H9 (cell line): ENCODE results near the gene CDH13. TPM values are rescaled to one million over a fixed set of nuclear protein-coding genes. Genes with fewer than 3 reads are reported as not detected.

Experiments used
- DNase-seq: peaks from one replicate; pipeline ENCODE4 v3.0.0-alpha.2; 2017
- H2AFZ ChIP-seq: one replicate; pipeline ENCODE4 v1.6.1; 2013; ENCODE audit warnings: mild to moderate bottlenecking, low read length, control low read depth, moderate library complexity
- H2AK5ac ChIP-seq: 2 replicates; pipeline ENCODE4 v1.6.1; 2013; ENCODE audit warnings: low read length, control low read depth, mixed read lengths; ENCODE audit not compliant: insufficient read length
- H2BK120ac ChIP-seq: one replicate; pipeline ENCODE4 v1.6.1; 2013; ENCODE audit warnings: low read depth, mild to moderate bottlenecking, low read length, control low read depth, inconsistent platforms; ENCODE audit not compliant: poor library complexity, severe bottlenecking
- H2BK12ac ChIP-seq: 2 replicates; pipeline ENCODE4 v1.6.1; 2013; ENCODE audit warnings: low read length, control low read depth, mixed read lengths, low read depth; ENCODE audit not compliant: insufficient read length
- H2BK15ac ChIP-seq: 2 replicates; pipeline ENCODE4 v1.6.1; 2013; ENCODE audit warnings: low read depth, low read length, control low read depth
- H2BK20ac ChIP-seq: one replicate; pipeline ENCODE4 v1.6.1; 2013; ENCODE audit warnings: low read depth, mild to moderate bottlenecking, low read length, control low read depth, inconsistent platforms; ENCODE audit not compliant: poor library complexity, severe bottlenecking
- H2BK5ac ChIP-seq: 2 replicates; pipeline ENCODE4 v1.6.1; 2013; ENCODE audit warnings: low read length, control low read depth, mixed read lengths; ENCODE audit not compliant: insufficient read length
- H3K14ac ChIP-seq: 2 replicates; pipeline ENCODE4 v1.6.1; 2013; ENCODE audit warnings: low read length, control low read depth; ENCODE audit not compliant: insufficient read depth
- H3K18ac ChIP-seq: 2 replicates; pipeline ENCODE4 v1.6.1; 2013; ENCODE audit warnings: low read depth, mild to moderate bottlenecking, mixed read lengths, low read length, control low read depth; ENCODE audit not compliant: insufficient read length
- H3K23ac ChIP-seq: 2 replicates; pipeline ENCODE4 v1.6.1; 2013; ENCODE audit warnings: low read length, control low read depth, mixed read lengths, low read depth; ENCODE audit not compliant: insufficient read length
- H3K23me2 ChIP-seq: 2 replicates; pipeline ENCODE4 v1.6.1; 2013; ENCODE audit warnings: low read depth, mild to moderate bottlenecking, mixed read lengths, low read length, control low read depth; ENCODE audit not compliant: insufficient read length, poor library complexity, severe bottlenecking
- H3K27ac ChIP-seq: 2 replicates; pipeline ENCODE4 v1.5.1; 2013; ENCODE audit warnings: low read length, control low read depth, mixed read lengths, low read depth; ENCODE audit not compliant: insufficient read length
- H3K27me3 ChIP-seq: 2 replicates; pipeline ENCODE4 v1.6.1; 2013; ENCODE audit warnings: low read length, control low read depth, inconsistent platforms; ENCODE audit not compliant: insufficient read depth
- H3K4ac ChIP-seq: 2 replicates; pipeline ENCODE4 v1.6.1; 2013; ENCODE audit warnings: low read depth, mild to moderate bottlenecking, control low read depth, inconsistent platforms, low read length, moderate library complexity
- H3K4me1 ChIP-seq: 2 replicates; pipeline ENCODE4 v1.6.1; 2013; ENCODE audit warnings: low read length, control low read depth, inconsistent platforms; ENCODE audit not compliant: insufficient read depth
- H3K4me2 ChIP-seq: 2 replicates; pipeline ENCODE4 v1.6.1; 2013; ENCODE audit warnings: low read length, control low read depth, mixed read lengths; ENCODE audit not compliant: insufficient read length, insufficient read depth
- H3K56ac ChIP-seq: 2 replicates; pipeline ENCODE4 v1.6.1; 2013; ENCODE audit warnings: low read depth, mild to moderate bottlenecking, mixed read lengths, low read length, control low read depth; ENCODE audit not compliant: insufficient read length
- H3K79me1 ChIP-seq: 2 replicates; pipeline ENCODE4 v1.6.1; 2013; ENCODE audit warnings: low read depth, mild to moderate bottlenecking, moderate library complexity, low read length, control low read depth, inconsistent platforms; ENCODE audit not compliant: insufficient read depth, poor library complexity, severe bottlenecking
- H3K79me2 ChIP-seq: 2 replicates; pipeline ENCODE4 v1.6.1; 2013; ENCODE audit warnings: low read length, control low read depth, inconsistent platforms; ENCODE audit not compliant: insufficient read depth
- H3K9ac ChIP-seq: 2 replicates; pipeline ENCODE4 v1.6.1; 2013; ENCODE audit warnings: low read length, control low read depth, mixed read lengths; ENCODE audit not compliant: insufficient read length; ENCODE audit errors: extremely low read depth
- H3K9me3 ChIP-seq: one replicate; pipeline ENCODE4 v1.6.1; 2013; ENCODE audit warnings: low read depth, low read length, inconsistent platforms; ENCODE audit not compliant: control insufficient read depth
- H3T11ph ChIP-seq: one replicate; pipeline ENCODE4 v1.6.1; 2013; ENCODE audit warnings: mild to moderate bottlenecking, low read length, control low read depth, inconsistent platforms
- H4K20me1 ChIP-seq: one replicate; pipeline ENCODE4 v1.6.1; 2013; ENCODE audit not compliant: control insufficient read depth, insufficient read length, insufficient read depth
- H4K5ac ChIP-seq: 2 replicates; pipeline ENCODE4 v1.6.1; 2013; ENCODE audit warnings: low read depth, mild to moderate bottlenecking, mixed read lengths, low read length, control low read depth; ENCODE audit not compliant: insufficient read length
- H4K8ac ChIP-seq: replicated peaks from 2 replicates; pipeline ENCODE4 v1.6.1; 2013; ENCODE audit warnings: low read length, control low read depth, mixed read lengths, low read depth; ENCODE audit not compliant: insufficient read length
- H4K91ac ChIP-seq: 2 replicates; pipeline ENCODE4 v1.6.1; 2013; ENCODE audit warnings: low read depth, mild to moderate bottlenecking, moderate library complexity, mixed read lengths, low read length, control low read depth; ENCODE audit not compliant: insufficient read length
- H3K27ac Mint-ChIP-seq, 3 experiments: 2 replicates in 2 of 3; 3 replicates in 1 of 3; pipeline ENCODE4 v1.8.0; 2020 to 2021; ENCODE audit warnings: mixed read lengths in 3 of 3, mild to moderate bottlenecking in 1 of 3, moderate library complexity in 1 of 3
- H3K27me3 Mint-ChIP-seq: 2 replicates; pipeline ENCODE4 v1.8.0; 2021; ENCODE audit warnings: low read depth, mild to moderate bottlenecking, moderate library complexity, mixed read lengths
- H3K36me3 Mint-ChIP-seq, 3 experiments: 2 replicates in 2 of 3; 3 replicates in 1 of 3; pipeline ENCODE4 v1.8.0; 2020 to 2021; ENCODE audit warnings: low read depth in 3 of 3, mixed read lengths in 3 of 3; ENCODE audit not compliant: insufficient read depth in 1 of 3
- H3K4me1 Mint-ChIP-seq, 2 experiments: 2 replicates each; pipeline ENCODE4 v1.8.0; 2020; ENCODE audit warnings: mixed read lengths in 2 of 2
- H3K4me3 Mint-ChIP-seq, 2 experiments: 2 replicates in 1 of 2; 3 replicates in 1 of 2; pipeline ENCODE4 v1.8.0; 2020 to 2021; ENCODE audit warnings: mild to moderate bottlenecking in 2 of 2, mixed read lengths in 2 of 2, moderate library complexity in 1 of 2
- H3K9me3 Mint-ChIP-seq, 2 experiments: 2 replicates in 1 of 2; 3 replicates in 1 of 2; pipeline ENCODE4 v1.8.0; 2020; ENCODE audit warnings: mild to moderate bottlenecking in 2 of 2, mixed read lengths in 2 of 2, moderate library complexity in 1 of 2
- WGBS: extraction: QIAGEN DNeasy Blood & Tissue Kit; methylation state at CpG from one replicate; pipeline ENCODE4 v1.1.7; 2013; ENCODE audit warnings: missing lambda C conversion rate, low lambda C conversion rate, mixed read lengths; ENCODE audit not compliant: insufficient read length; ENCODE audit errors: extremely low coverage; 5-methylcytosine and 5-hydroxymethylcytosine counted together
- total RNA-seq: library from RNA; stranded (reverse); gene quantifications from 2 replicates; pipeline ENCODE4 v1.2.1, GENCODE V29; 2021
- TF ChIP-seq, protein P1 (sequence below): fragments of 200-600 bp; sonication (generic); conservative IDR thresholded peaks from 3 replicates; pipeline ENCODE4 v1.8.0; 2021; ENCODE audit warnings: antibody characterized with exemption, mild to moderate bottlenecking

Gene CDH13
- total RNA-seq, 1 experiment from 2014 or later = 1.5 TPM

DNA sequence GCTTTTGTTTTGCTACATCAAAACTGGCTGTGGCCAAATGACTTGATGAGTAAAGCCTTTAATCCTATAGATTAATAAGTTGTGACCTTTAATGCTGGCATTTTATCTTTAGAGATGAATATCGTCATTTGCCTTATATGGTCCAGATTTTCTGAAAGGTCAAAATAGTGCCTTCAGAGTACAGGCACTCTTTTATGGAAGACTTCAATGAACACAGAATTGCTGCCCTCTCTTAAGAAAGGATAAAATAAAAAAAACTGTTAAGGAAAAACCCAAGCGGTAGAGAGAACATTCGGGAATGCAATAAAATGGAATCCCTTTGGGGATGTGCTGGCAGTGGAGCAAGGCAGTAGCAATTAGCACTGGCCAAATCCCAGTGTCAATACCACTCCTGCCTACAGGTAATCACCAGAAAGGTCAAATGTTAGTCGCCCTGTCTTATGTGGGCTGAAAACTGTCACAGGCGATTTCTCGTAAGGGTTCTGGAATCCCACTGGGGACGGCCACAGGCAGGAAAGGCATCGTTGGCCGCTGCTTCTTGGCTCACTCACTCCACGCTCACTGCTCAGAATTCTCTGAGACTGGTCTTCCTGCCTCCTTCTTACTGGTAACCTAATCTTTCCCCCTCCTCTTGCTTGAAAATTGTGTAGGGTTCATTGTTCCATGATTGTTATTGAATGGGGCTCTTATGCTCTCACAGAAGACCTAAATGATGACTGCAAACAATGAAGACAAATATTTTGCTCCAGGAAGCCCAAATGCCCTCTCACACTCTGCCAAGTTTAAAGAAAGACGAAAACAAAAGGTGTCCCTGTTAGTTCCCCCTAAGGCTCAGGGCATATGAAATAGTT lies 1135.6 kb downstream of the CDH13 start:
- Mint-ChIP-seq H3K36me3 (no peaks in the 10 kb centered on the region; a peak in 3 of 7 replicates), H3K4me1 (peaks cover 7 to 10% of the 10 kb centered on the region in 2 experiments)
- no peak overlapping the region for H4K91ac ChIP-seq

More for the DNA sequence above, 1135.6 kb downstream of the CDH13 start:
- no peak overlapping the region for H2BK5ac ChIP-seq
- H3K56ac ChIP-seq = no peak overlapping the region
- H3K27me3 Mint-ChIP-seq = no peaks in the 10 kb centered on the region
- no peak overlapping the region for H3K4ac ChIP-seq
- no peak overlapping the region for H3T11ph ChIP-seq
- no peak for DNase-seq
- no peaks in the 10 kb centered on the region for H4K20me1 ChIP-seq
- H3K9ac ChIP-seq = no peak overlapping the region
- no peak overlapping the region for H3K18ac ChIP-seq
- H2AK5ac ChIP-seq = no peak overlapping the region
- no peak overlapping the region for H4K8ac ChIP-seq
- no peaks in the 10 kb centered on the region for H3K23me2 ChIP-seq
- no peaks in the 10 kb centered on the region for H3K79me2 ChIP-seq
- TF ChIP-seq, protein P1, sequence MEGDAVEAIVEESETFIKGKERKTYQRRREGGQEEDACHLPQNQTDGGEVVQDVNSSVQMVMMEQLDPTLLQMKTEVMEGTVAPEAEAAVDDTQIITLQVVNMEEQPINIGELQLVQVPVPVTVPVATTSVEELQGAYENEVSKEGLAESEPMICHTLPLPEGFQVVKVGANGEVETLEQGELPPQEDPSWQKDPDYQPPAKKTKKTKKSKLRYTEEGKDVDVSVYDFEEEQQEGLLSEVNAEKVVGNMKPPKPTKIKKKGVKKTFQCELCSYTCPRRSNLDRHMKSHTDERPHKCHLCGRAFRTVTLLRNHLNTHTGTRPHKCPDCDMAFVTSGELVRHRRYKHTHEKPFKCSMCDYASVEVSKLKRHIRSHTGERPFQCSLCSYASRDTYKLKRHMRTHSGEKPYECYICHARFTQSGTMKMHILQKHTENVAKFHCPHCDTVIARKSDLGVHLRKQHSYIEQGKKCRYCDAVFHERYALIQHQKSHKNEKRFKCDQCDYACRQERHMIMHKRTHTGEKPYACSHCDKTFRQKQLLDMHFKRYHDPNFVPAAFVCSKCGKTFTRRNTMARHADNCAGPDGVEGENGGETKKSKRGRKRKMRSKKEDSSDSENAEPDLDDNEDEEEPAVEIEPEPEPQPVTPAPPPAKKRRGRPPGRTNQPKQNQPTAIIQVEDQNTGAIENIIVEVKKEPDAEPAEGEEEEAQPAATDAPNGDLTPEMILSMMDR = no peak
- no peaks in the 10 kb centered on the region for H3K79me1 ChIP-seq
- H3K27ac ChIP-seq = no peak overlapping the region
- H4K5ac ChIP-seq = no peak overlapping the region
- no peak overlapping the region for H3K23ac ChIP-seq
- no peaks in the 10 kb centered on the region for H3K4me1 ChIP-seq
- H2BK15ac ChIP-seq = no peak overlapping the region
- peak overlapping the region in 1 of 3 experiments; percentile 29; a peak in 1 of 7 replicates for H3K27ac Mint-ChIP-seq
- no peaks in the 10 kb centered on the region for H3K9me3 ChIP-seq
- H3K4me3 Mint-ChIP-seq = no peak overlapping the region
- H3K27me3 ChIP-seq = no peaks in the 10 kb centered on the region
- H3K4me2 ChIP-seq = no peak overlapping the region
- H2BK120ac ChIP-seq = no peak overlapping the region
- H3K9me3 Mint-ChIP-seq = peaks cover 14 to 17% of the 10 kb centered on the region in 2 experiments; a peak in 4 of 5 replicates
- no peak overlapping the region for H2BK12ac ChIP-seq
- H2BK20ac ChIP-seq = no peak overlapping the region
- no peak overlapping the region for H3K14ac ChIP-seq
- H2AFZ ChIP-seq = no peak overlapping the region
- no CpG with 5 or more reads among the region's 11 CpGs for WGBS
